ENCODE measurements around the gene CPTP.

DNA sequence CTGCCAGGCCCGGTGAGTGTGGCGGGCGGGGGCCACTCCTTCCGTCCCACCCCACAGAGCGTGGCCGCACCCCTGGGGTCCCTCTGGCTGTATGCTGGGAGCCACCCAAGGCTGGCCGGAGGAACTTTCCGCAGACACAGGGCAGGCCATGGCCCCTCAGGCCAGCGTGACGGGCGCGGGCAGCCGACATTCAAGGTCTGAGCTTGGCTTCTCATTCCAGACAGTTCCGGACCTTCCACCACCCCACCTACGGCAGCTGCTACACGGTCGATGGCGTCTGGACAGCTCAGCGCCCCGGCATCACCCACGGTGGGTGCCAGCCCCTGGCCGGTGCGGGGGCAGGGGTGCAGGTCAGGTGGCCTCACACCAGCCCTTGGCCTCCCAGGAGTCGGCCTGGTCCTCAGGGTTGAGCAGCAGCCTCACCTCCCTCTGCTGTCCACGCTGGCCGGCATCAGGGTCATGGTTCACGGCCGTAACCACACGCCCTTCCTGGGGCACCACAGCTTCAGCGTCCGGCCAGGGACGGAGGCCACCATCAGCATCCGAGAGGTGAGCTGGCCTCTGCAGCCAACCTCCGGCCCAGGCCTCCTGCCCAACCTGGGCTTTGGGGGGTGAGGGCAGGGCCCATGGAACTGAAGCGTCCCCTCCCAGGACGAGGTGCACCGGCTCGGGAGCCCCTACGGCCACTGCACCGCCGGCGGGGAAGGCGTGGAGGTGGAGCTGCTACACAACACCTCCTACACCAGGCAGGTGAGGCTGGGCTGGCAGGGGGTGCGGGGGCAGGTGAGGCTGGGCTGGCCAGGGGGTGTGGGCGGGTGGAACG lies 37.1 kb upstream of the CPTP start:
- no peak for TF ChIP-seq POLR2A (IDR thresholded peaks at IDR 0.05)
- TF ChIP-seq, protein P1, sequence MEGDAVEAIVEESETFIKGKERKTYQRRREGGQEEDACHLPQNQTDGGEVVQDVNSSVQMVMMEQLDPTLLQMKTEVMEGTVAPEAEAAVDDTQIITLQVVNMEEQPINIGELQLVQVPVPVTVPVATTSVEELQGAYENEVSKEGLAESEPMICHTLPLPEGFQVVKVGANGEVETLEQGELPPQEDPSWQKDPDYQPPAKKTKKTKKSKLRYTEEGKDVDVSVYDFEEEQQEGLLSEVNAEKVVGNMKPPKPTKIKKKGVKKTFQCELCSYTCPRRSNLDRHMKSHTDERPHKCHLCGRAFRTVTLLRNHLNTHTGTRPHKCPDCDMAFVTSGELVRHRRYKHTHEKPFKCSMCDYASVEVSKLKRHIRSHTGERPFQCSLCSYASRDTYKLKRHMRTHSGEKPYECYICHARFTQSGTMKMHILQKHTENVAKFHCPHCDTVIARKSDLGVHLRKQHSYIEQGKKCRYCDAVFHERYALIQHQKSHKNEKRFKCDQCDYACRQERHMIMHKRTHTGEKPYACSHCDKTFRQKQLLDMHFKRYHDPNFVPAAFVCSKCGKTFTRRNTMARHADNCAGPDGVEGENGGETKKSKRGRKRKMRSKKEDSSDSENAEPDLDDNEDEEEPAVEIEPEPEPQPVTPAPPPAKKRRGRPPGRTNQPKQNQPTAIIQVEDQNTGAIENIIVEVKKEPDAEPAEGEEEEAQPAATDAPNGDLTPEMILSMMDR (IDR thresholded peaks at IDR 0.05), result no peak
